ENCODE data around the gene NPAS4.
"Not testable (repeated sequence)": the region's sequence is repeated elsewhere in the genome, so short reads cannot be mapped to it uniquely, and the experiment has no call there.

NPAS4 gene

GRCh38 chr11:66417000-66417399, 3.8 kb upstream of the NPAS4 start:
- DNase-seq (ENCODE audit: low read depth, low spot score) = no peak

- DNase-seq (ENCODE audit: low read depth, low spot score) = peak; percentile 60
Observed at GRCh38 chr11:66418168-66418985, 2.5 kb upstream of the NPAS4 start.

- no peak for DNase-seq (ENCODE audit: low read depth, low spot score)
Observed at GRCh38 chr11:66418986-66419308, 1.9 kb upstream of the NPAS4 start.

DNA sequence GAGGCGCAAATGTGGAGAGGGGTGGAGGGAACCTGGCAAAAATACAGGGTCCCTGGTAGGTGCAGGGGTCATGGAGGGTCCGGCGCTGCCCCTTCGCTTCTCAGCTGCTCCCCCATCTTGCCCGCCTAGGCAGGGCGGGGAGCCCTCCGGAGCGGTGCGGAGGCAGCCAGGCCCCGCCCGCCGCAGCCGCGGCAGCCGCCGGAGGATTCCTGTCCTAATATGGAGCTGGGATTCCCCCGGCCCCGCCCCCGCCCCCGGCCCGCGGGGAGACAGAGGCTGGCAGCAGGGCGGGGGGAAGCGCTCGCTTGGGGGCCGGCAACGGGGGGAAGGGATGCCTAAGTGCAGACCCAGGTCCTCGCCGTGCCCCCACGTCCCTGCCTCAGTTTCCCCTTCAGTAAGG, 1.0 kb upstream of the NPAS4 start:
- DNase-seq (ENCODE audit: low read depth, low spot score) = no peak

GRCh38 chr11:66421492-66422205, 814 bp downstream of the NPAS4 start:
- DNase-seq (ENCODE audit: low read depth, low spot score) = peak; percentile 75

DNA sequence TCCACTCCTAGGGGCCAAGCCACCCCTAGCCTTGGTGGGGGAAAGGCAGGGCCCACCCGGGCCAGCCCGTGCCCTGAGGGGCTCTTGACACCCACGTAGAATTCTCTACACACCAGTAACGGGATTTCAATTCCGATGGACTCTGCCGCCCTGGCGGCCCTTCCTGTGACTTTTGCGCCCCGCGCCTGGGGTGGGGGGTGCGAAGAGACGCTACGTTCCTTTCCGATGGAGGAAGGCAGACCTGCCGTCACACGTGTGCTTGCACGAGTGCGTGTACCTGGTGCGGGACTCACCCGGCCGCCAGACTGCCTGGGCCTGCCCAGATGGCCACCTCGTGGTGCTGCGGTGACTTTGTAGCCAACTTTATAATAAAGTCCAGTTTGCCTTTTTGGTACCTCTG, 5.5 kb downstream of the NPAS4 start:
- DNase-seq (ENCODE audit: low read depth, low spot score) = no peak

DNA sequence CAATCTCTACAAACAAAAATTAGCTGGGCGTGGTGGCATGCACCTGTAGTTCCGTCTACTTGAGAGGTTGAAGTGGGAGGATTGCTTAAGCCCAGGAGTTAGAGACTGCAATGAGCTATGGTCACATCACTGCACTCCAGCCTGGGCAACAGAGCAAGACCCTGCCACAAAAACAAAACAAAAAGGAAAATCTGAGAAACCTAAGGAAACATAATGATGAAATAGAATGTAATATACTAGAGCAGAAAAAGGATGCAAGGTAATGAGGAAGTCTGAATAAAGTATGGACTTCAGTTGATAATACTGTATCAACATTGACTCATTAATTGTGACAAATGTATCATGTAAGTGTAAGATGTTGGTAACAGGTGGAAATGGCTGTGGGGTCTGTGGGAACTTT, 8.1 kb downstream of the NPAS4 start:
- DNase-seq (ENCODE audit: low read depth, low spot score) = no peak

DNA sequence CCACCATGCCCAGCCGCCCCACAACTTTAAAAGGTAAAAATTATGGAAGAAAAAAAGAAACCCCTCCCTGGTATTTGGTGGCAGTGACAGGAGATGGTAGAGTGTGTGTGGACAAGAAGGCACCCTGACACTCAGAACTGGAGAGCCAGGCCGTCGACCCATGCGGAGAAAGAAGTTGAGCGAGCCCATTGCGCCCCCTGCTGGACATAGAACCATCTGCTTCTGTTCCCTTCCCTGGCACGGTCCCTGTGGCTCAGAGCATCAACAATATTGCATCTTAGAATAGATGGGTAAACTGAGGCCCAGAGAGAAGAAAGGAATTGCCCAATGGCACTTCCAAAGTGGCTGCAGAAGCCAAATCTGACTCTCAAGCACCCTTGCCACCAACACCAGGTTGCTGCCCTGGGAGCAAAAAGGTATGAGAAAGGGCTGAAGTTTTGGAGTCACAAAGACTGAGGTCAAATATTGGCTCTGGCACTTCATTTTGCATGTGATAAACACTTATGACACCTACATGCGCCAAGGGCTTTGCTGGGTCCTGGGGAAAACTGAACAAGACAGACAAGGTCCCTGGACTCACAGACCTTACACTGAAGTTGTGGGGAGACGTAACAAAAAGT, 9.3 kb downstream of the NPAS4 start:
- no peak for DNase-seq (ENCODE audit: low read depth, low spot score)

GRCh38 chr11:66431287-66431686, 10.5 kb downstream of the NPAS4 start:
- DNase-seq (ENCODE audit: low read depth, low spot score) = not testable (repeated sequence)

GRCh38 chr11:66431871-66432329, 11.1 kb downstream of the NPAS4 start:
- DNase-seq (ENCODE audit: low read depth, low spot score) = not testable (repeated sequence)

DNA sequence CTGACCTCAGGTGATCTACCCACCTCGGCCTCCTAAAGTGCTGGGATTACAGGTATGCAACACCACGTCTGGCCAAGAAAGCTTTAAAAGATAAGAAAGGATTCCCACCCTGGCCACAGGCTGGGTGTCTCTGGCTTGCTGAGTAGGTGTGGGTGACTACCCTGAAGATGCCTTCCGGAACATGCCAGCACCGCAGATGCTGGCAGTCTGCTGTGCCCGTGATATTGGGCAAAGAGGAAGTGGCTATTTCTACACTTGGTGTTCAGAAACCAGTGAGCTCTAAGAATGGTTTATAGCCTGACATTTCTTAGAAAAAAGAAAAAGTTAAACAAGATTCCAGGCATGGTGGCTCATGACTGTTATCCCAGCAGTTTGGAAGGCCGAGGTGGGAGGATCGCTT, 11.8 kb downstream of the NPAS4 start:
- DNase-seq (ENCODE audit: low read depth, low spot score) = no peak

GRCh38 chr11:66437979-66438503, 17.2 kb downstream of the NPAS4 start:
- DNase-seq (ENCODE audit: low read depth, low spot score) = no peak

GRCh38 chr11:66438504-66439466, 17.9 kb downstream of the NPAS4 start, which contains the start of gene MRPL11:
TSS of gene MRPL11 (minus strand) at chr11:66438848. CDS start at chr11:66438754, 94 bp downstream.
- peak; percentile 82 for DNase-seq (ENCODE audit: low read depth, low spot score)

DNA sequence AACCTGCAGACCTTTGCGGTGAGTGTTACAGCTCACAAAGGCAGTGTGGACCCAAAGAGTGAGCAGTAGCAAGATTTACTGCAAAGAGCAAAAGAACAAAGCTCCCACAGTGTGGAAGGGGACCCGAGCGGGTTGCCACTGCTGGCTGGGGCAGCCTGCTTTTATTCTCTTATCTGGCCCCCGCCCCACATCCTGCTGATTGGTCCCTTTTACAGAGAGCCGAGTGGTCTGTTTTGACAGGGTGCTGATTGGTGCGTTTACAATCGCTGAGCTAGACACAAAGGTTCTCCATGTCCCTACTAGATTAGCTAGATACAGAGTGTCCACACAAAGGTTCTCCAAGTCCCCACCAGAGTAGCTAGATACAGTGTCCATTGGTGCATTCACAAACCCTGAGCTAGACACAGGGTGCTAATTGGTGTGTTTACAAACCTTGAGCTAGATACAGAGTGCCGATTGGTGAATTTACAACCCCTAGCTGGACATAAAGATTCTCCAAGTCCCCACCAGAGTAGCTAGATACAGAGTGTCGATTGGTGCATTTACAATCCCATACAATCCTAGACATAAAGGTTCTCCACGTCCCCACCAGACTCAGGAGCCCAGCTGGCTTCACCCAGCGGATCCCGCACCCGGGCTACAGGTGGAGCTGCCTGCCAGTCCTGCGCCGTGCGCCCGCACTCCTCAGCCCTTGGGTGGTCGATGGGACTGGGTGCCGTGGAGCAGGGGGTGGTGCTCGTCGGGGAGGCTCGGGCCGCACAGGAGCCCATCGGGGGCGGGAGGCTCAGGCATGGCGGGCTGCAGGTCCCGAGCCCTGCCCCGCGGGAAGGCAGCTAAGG, 19.5 kb downstream of the NPAS4 start:
- not testable (repeated sequence) for DNase-seq (ENCODE audit: low read depth, low spot score)

DNA sequence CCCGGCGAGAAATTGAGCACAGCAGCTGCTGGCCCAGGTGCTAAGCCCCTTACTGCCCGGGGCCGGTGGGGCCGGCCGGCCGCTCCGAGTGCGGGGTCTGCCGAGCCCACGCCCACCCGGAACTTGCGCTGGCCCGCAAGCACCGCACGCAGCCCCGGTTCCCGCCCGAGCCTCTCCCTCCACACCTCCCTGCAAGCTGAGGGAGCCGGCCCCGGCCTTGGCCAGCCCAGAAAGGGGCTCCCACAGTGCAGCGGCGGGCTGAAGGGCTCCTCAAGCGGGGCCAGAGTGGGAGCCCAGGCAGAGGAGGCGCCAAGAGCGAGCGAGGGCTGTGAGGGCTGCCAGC, 20.1 kb downstream of the NPAS4 start:
- DNase-seq (ENCODE audit: low read depth, low spot score) = not testable (repeated sequence)

- no peak for DNase-seq (ENCODE audit: low read depth, low spot score)
Observed at GRCh38 chr11:66443602-66444001, 22.8 kb downstream of the NPAS4 start.

DNA sequence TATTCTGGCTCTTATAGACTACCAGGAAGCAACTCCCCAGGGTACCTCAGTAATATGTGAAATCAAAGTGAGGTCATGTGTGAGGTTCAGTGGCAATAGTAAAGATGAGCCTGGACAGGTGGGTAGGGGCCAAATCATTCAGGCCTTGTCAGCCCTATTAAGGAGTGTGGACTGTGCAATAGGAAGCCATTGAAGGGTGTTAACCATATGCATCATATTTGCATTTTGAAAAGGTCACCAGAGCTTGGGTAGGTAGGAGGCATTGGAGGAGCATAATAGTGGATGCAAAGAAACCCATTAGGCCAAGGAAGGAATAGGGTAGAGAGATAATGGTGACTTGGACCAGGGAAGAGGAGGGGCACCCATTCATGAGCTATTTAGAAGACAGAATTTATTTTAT, 26.2 kb downstream of the NPAS4 start:
- no peak for DNase-seq (ENCODE audit: low read depth, low spot score)

- DNase-seq (ENCODE audit: low read depth, low spot score) = no peak
Observed at GRCh38 chr11:66448523-66448922, 27.7 kb downstream of the NPAS4 start.

GRCh38 chr11:66450560-66450959, 29.7 kb downstream of the NPAS4 start:
- DNase-seq (ENCODE audit: low read depth, low spot score) = no peak

DNA sequence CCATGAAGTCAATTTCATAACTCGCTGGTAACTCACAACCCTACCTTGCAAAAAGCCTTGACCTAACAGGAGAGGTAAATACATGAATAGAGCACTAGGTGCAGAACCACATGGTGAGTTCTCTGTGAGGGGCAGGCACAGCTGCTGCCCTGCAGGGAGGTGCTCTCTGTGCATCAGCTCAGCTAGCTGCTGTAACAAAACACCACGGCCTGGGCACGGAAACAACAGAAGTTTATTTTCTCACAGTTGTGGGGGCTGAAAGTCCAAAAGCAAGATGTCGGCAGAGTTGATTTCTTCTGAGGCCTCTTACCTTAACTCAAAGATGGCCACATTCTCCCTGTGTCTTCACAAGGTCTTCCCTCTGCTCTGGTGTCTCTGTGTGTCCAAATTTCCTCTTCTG, 30.8 kb downstream of the NPAS4 start:
- DNase-seq (ENCODE audit: low read depth, low spot score) = no peak

Measured in brain pericyte (primary cell).